GM18858 (cell line): Measurements from ENCODE around the gene SLC1A5.

Experiments used
- ATAC-seq: cut with Tn5 transposase; IDR thresholded peaks from one replicate; pipeline ENCODE4 v1.9.1; 2021; ENCODE audit not compliant: unreplicated experiment

SLC1A5 gene

DNA sequence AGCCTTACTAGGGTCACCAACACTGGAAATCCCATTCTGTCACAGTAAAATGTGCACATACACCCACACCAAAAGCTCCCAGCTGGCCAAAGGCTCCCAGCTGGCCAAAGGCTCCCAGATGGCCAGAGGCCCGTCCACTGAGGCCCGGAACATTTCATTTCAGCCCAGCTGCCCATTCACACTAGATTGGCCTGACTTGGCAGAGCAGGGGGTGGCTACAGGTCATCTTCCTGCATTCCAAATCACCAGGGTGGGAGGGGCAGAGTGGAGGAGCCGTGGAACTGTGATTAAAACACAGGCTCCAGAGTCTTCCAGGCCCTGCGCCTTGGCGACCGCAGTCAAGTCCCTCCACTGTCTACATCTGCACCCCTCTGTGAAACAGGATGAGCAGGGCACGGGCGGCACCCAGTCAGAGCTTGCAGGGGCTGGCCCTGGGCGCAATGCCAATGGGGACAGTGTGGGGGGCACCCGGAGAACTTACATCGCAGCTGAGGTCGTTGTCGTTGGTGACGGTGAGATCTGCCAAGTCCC, 61.4 kb downstream of the SLC1A5 start:
- no peak for ATAC-seq

- ATAC-seq = no peak
Observed at GRCh38 chr19:46726551-46726950, 61.8 kb downstream of the SLC1A5 start.

DNA sequence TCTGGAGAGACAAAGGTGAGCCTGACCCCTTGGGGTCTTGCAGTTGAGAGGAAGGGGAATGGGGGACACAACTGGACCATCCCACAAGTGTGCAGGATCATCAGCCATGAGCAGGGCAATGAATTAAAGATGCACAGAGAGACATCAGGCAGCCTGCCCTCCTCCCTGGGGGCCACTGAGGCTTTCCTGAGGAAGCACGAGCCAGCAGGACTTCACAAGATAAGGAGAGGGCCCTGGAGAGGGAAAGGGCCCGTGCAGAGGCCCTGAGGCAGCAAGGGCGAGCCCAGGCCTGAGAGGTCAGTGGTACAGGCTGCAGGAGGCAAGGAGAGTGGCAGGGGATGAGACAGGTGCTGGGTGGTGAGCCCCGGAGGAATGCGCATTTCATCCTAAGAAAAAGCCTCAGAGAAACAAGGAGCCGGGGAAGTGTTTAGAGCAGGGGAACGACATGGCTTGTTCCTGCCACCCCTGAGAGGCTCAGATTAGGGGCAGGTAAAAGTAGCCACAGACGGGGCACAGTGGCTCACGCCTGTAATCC, 62.5 kb downstream of the SLC1A5 start:
- ATAC-seq = no peak

GRCh38 chr19:46725036-46725820, 63.2 kb downstream of the SLC1A5 start:
- ATAC-seq = no peak
